Measurements from ENCODE around the gene C1D.
"Not testable (repeated sequence)": the region's sequence is repeated elsewhere in the genome, so short reads cannot be mapped to it uniquely, and the experiment has no call there.

C1D gene

GRCh38 chr2:68009526-68009925, 53.3 kb downstream of the C1D start:
- no peak overlapping the region for H3K27ac Mint-ChIP-seq
- intact Hi-C loops (cut with micrococcal nuclease) = no loop called here
- no peak overlapping the region for H3K4me3 Mint-ChIP-seq
- no peaks in the 10 kb centered on the region for H3K36me3 Mint-ChIP-seq (ENCODE audit: low read depth)
- H3K9me3 Mint-ChIP-seq = no peaks in the 10 kb centered on the region
- no peaks in the 10 kb centered on the region for H3K4me1 Mint-ChIP-seq (ENCODE audit: low read depth)
- peaks cover 9% of the 10 kb centered on the region for H3K27me3 Mint-ChIP-seq

GRCh38 chr2:68000170-68000825, 62.5 kb downstream of the C1D start:
- Mint-ChIP-seq H3K27ac (no peak overlapping the region), H3K27me3 (peaks cover 16% of the 10 kb centered on the region), H3K4me1 (ENCODE audit: low read depth) (no peaks in the 10 kb centered on the region), H3K4me3 (no peak overlapping the region), H3K9me3 (no peaks in the 10 kb centered on the region), H3K36me3 (ENCODE audit: low read depth) (no peaks in the 10 kb centered on the region)
- intact Hi-C loops (cut with micrococcal nuclease) = no loop called here

- Mint-ChIP-seq H3K27ac (no peak overlapping the region), H3K4me3 (no peak overlapping the region), H3K4me1 (ENCODE audit: low read depth) (no peaks in the 10 kb centered on the region), H3K9me3 (no peaks in the 10 kb centered on the region), H3K27me3 (peaks cover 16% of the 10 kb centered on the region), H3K36me3 (ENCODE audit: low read depth) (no peaks in the 10 kb centered on the region)
- intact Hi-C loops (cut with micrococcal nuclease) = no loop called here
These were observed 63.5 kb downstream of the C1D start for GRCh38 chr2:67999332-67999731.

- no peak overlapping the region for H3K27ac Mint-ChIP-seq
- peaks cover 8% of the 10 kb centered on the region for H3K27me3 Mint-ChIP-seq
- no peak overlapping the region for H3K4me3 Mint-ChIP-seq
- H3K9me3 Mint-ChIP-seq = no peaks in the 10 kb centered on the region
- intact Hi-C loops (cut with micrococcal nuclease) = no loop called here
- H3K36me3 Mint-ChIP-seq (ENCODE audit: low read depth) = no peaks in the 10 kb centered on the region
- H3K4me1 Mint-ChIP-seq (ENCODE audit: low read depth) = no peaks in the 10 kb centered on the region
These were observed 64.9 kb downstream of the C1D start for GRCh38 chr2:67997903-67998302.

GRCh38 chr2:67997528-67997900, 65.3 kb downstream of the C1D start:
- Mint-ChIP-seq H3K4me1 (ENCODE audit: low read depth) (no peaks in the 10 kb centered on the region), H3K27me3 (peaks cover 7% of the 10 kb centered on the region), H3K27ac (no peak overlapping the region), H3K36me3 (ENCODE audit: low read depth) (no peaks in the 10 kb centered on the region), H3K4me3 (no peak overlapping the region), H3K9me3 (no peaks in the 10 kb centered on the region)
- intact Hi-C loops (cut with micrococcal nuclease) = no loop called here

- intact Hi-C loops (cut with micrococcal nuclease) = no loop called here
- Mint-ChIP-seq H3K4me3 (no peak overlapping the region), H3K36me3 (ENCODE audit: low read depth) (no peaks in the 10 kb centered on the region), H3K27ac (no peak overlapping the region), H3K4me1 (ENCODE audit: low read depth) (no peaks in the 10 kb centered on the region), H3K9me3 (no peaks in the 10 kb centered on the region), H3K27me3 (peaks cover 5% of the 10 kb centered on the region)
These were observed 65.9 kb downstream of the C1D start for GRCh38 chr2:67996772-67997527.

GRCh38 chr2:67994716-67995115, 68.1 kb downstream of the C1D start:
- intact Hi-C loops (cut with micrococcal nuclease) = no loop called here
- Mint-ChIP-seq H3K36me3 (ENCODE audit: low read depth) (no peaks in the 10 kb centered on the region), H3K27me3 (peaks cover 3% of the 10 kb centered on the region)

GRCh38 chr2:67994069-67994468, 68.7 kb downstream of the C1D start:
- H3K27ac Mint-ChIP-seq; H3K4me1 Mint-ChIP-seq (ENCODE audit: low read depth); intact Hi-C loops (cut with micrococcal nuclease); H3K4me3 Mint-ChIP-seq; H3K27me3 Mint-ChIP-seq; H3K9me3 Mint-ChIP-seq; H3K36me3 Mint-ChIP-seq (ENCODE audit: low read depth): not testable (repeated sequence)

More at GRCh38 chr2:67994716-67995115, 68.1 kb downstream of the C1D start:
- Mint-ChIP-seq H3K4me1 (ENCODE audit: low read depth) (no peaks in the 10 kb centered on the region), H3K9me3 (no peaks in the 10 kb centered on the region), H3K4me3 (no peak overlapping the region), H3K27ac (no peak overlapping the region)

GRCh38 chr2:67993329-67993728, 69.5 kb downstream of the C1D start:
- intact Hi-C loops (cut with micrococcal nuclease) = no loop called here
- Mint-ChIP-seq H3K36me3 (ENCODE audit: low read depth) (no peaks in the 10 kb centered on the region), H3K9me3 (no peaks in the 10 kb centered on the region), H3K4me3 (no peak overlapping the region), H3K27me3 (peaks cover 4% of the 10 kb centered on the region), H3K4me1 (ENCODE audit: low read depth) (no peaks in the 10 kb centered on the region), H3K27ac (no peak overlapping the region)

GRCh38 chr2:67991456-67991855, 71.3 kb downstream of the C1D start:
- no peaks in the 10 kb centered on the region for H3K4me1 Mint-ChIP-seq (ENCODE audit: low read depth)
- H3K27me3 Mint-ChIP-seq = peaks cover 3% of the 10 kb centered on the region
- no peaks in the 10 kb centered on the region for H3K36me3 Mint-ChIP-seq (ENCODE audit: low read depth)
- intact Hi-C loops (cut with micrococcal nuclease) = no loop called here
- H3K9me3 Mint-ChIP-seq = no peaks in the 10 kb centered on the region
- H3K4me3 Mint-ChIP-seq = no peak overlapping the region
- no peak overlapping the region for H3K27ac Mint-ChIP-seq

Data from dendritic cell treated with granulocyte-macrophage colony-stimulating factor and Interleukin-4, amounts not matched to agents 40 ng/mL and 50 ng/mL, for 4 days (primary cell).